HG03280 (cell line): Measurements from ENCODE around the gene EVI2A.
"Not testable (repeated sequence)": the region's sequence is repeated elsewhere in the genome, so short reads cannot be mapped to it uniquely, and the experiment has no call there.

Experiments used
- ATAC-seq: cut with Tn5 transposase; IDR thresholded peaks from one replicate; pipeline ENCODE4 v1.9.1; 2021; ENCODE audit warnings: mild to moderate bottlenecking, moderate library complexity; ENCODE audit not compliant: unreplicated experiment

The EVI2A gene

GRCh38 chr17:31321481-31321880, at the start of gene EVI2A:
TSS of gene EVI2A (minus strand) at chr17:31321622. CDS start at chr17:31319013, 2,609 bp downstream.
- ATAC-seq: no peak

GRCh38 chr17:31369266-31369665, 47.8 kb upstream of the EVI2A start:
- no peak for ATAC-seq

GRCh38 chr17:31366088-31366487, 44.7 kb upstream of the EVI2A start:
- no peak for ATAC-seq

GRCh38 chr17:31364012-31364411, 42.6 kb upstream of the EVI2A start:
- ATAC-seq: no peak

GRCh38 chr17:31357839-31358394, 36.5 kb upstream of the EVI2A start:
- ATAC-seq: no peak

GRCh38 chr17:31357091-31357490, 35.7 kb upstream of the EVI2A start:
- no peak for ATAC-seq

GRCh38 chr17:31355935-31356334, 34.5 kb upstream of the EVI2A start:
- no peak for ATAC-seq

GRCh38 chr17:31349454-31349853, 28.0 kb upstream of the EVI2A start:
- no peak for ATAC-seq

- not testable (repeated sequence) for ATAC-seq
These were observed 23.8 kb upstream of the EVI2A start for GRCh38 chr17:31345191-31345747.

GRCh38 chr17:31339906-31340661, 18.7 kb upstream of the EVI2A start:
- no peak for ATAC-seq

GRCh38 chr17:31329221-31329620, 7.8 kb upstream of the EVI2A start:
- no peak for ATAC-seq

- no peak for ATAC-seq
These were observed 6.7 kb upstream of the EVI2A start for GRCh38 chr17:31328160-31328535.

GRCh38 chr17:31327534-31328159, 6.2 kb upstream of the EVI2A start:
- ATAC-seq: no peak

GRCh38 chr17:31323551-31323950, 2.1 kb upstream of the EVI2A start:
- ATAC-seq: no peak

GRCh38 chr17:31321966-31322365, 544 bp upstream of the EVI2A start:
- ATAC-seq: no peak

GRCh38 chr17:31320791-31321190, 631 bp downstream of the EVI2A start:
- no peak for ATAC-seq

GRCh38 chr17:31320241-31320640, 1.2 kb downstream of the EVI2A start:
- no peak for ATAC-seq

- no peak for ATAC-seq
These were observed 2.4 kb downstream of the EVI2A start for GRCh38 chr17:31318851-31319661.

GRCh38 chr17:31318298-31318801, 3.1 kb downstream of the EVI2A start:
- no peak for ATAC-seq

GRCh38 chr17:31314782-31315100, 6.7 kb downstream of the EVI2A start:
- no peak for ATAC-seq
